Left renal cortex interstitium (tissue), 4 donors: ENCODE measurements around the gene IFT74. TPM values are rescaled to one million over a fixed set of nuclear protein-coding genes. Genes with fewer than 3 reads are reported as not detected.
A peak's percentile ranks its signal among the peaks of the same experiment; 100 is the strongest.

ENCODE experiments used
- DNase-seq, 4 donors: peaks; one replicate each; pipeline ENCODE4 v3.0.0-alpha.2; 2013; ENCODE audit warnings: low read depth in 4 of 4, low spot score in 2 of 4, missing footprints in 1 of 4
- polyA plus RNA-seq, 4 donors: library from polyadenylated mRNA; unstranded; fragments of 120-200 nt; gene quantifications; one replicate each; pipeline ENCODE4 v1.2.1, GENCODE V29; 2013; ENCODE audit not compliant: insufficient read length in 4 of 4

IFT74 gene
- polyA plus RNA-seq = 10 to 100 TPM; 38.4 to 48.6 (median 42.3) TPM

DNA sequence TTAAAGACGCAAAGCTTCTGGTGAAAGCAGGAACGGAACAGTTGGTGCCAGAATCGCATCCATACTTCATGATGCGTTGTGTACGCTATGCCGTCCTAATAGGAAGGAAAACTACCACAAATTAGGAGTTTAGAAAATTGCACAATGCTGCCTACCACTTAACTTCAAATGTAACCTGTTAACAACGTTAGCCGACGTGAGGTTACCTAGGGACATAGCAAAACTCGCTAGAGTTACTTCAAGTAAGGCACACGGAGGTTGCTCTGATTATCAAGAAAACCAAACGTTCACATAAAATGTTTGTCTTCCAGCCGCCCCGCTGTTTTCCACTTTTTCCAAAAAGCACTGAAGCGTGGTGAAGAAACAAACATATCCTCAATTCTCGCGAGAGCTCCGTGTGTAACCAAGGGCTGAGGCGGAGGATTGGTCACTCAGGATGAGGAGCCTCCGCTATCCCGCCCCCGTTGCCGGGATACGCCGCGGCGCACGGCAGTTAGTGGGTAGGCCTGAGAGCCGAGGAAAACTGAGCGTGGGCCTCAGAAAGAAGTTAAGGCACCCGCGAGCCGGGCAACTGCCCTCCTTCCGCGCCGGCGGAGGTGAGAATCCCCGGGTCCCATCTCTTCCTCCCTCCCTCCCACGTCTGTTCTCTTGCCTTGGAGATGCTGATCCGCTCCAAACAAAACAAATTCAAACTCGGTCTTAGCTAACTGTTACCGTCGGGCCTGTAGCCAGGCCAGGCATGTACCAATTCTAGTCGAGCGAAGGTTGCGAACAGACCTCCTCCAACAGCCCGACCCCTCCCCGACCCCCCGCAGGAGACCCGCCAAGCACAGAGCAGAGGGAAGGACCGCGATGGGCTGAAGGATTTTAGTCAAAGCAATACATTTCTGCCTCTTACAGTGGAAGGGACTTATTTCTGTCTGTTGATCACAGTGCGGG, at the start of gene IFT74:
Gene IFT74 (plus strand): TSS at position 492 of the 939 bp plus-strand sequence. CDS start 5,556 bp downstream, outside the sequence.
- peak; percentile 95 to 99 (median 96) for DNase-seq

DNA sequence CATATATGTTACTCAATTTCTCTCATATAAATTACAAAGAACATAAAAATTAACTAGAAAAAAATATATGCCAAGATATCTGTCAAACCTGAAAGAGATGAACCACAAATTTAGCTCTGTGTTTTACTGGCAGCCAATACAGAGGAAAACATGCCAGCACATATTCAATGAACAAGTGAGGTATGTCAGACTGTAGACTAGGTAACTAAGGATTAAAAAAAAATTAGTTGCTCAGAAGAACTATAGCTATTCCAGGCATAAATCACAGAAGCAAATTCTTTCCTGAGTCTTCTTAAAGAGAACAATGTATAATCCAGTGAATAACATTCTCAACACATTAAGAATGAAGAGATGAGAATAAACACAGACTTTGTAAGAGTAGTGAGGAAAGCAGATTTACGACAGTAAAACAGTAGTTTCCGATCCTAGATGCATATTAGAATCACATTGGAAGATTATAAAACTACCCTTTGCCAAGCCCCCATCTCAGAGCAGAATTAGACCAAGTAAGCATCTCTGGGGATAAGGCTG, 43.0 kb upstream of the IFT74 start:
- no peak for DNase-seq

DNA sequence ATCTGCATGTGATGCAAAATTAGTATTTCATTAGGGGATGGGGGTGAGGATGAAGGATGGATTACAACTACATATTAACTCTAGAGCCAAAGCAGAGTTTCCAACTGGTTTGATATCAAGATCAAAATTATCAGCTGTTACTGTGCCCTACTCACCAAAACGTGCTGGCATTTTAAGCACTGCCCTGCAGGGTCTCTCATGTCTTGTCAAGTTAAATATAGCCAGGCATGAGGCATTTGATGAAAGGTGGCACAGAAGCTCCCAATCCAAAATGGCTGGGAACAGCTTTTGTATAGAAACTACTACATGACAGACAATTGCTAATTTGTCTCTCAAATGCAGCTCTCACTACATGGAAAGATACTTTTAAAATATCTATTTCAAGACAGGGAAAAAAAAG, 36.5 kb upstream of the IFT74 start:
- DNase-seq = no peak

DNA sequence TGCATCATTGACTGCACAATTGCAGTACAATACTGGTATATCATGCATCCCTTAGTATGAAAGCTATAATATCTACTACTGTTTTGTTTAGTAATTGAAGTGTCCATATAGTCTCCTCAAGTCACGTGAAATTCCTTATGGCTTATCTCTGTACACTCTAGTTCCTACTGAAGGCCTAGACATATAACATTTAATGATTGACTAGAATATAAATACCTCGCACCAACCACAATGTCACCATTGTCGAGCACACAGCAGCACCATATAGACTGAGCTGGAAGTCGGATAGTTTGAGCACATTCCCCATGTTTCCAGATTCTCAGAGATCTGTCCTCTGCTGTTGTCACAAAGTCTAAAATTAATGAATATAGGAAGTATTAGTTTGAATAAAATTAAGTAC, 30.6 kb upstream of the IFT74 start:
- no peak for DNase-seq

DNA sequence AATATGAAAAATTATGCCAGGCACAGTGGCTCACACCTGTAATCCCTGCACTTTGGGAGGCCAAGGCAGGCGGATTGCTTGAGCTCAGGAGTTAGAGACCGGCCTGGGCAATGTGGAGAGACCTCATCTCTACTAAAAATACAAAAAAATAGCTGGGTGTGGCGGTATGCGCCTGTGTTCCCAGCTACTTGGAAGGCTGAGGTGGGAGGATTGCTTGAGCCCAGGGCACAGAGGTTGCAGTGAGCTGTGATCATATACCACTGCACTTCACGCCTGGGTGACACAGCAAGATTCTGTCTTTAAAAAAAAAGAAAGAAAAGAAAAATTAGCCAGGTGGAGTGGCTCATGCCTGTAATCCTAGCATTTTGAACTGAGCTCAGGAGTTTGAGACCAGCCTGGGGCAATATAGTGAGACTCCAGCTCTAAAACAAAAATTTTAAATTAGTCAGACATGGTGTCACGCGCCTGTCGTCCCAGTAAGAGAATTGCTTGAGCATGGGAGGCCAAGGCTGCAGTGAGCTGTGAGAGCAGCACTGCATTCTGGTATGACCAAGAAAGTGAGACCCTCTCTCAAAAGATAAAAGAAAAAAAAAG, 27.2 kb upstream of the IFT74 start:
- peak in 2 of 4 donors; percentile 0 to 2 for DNase-seq

DNA sequence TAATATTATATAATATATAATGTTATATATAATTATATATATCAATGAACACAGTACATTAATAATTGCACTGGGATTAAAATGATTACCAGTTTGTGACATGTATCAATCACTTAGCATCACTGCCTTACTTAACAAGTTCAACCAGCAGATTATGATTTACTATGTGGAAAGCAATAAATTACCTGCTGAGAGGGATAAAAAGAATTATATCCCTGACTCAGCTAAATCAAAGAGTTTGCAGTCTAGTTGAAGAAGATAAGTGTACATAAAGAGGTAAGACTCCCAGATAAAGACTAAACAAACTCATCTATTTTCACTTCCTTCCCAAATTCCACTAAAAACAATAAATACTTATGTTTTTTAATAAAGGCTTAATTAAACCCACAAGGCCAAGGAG, 20.4 kb upstream of the IFT74 start:
- DNase-seq = no peak

DNA sequence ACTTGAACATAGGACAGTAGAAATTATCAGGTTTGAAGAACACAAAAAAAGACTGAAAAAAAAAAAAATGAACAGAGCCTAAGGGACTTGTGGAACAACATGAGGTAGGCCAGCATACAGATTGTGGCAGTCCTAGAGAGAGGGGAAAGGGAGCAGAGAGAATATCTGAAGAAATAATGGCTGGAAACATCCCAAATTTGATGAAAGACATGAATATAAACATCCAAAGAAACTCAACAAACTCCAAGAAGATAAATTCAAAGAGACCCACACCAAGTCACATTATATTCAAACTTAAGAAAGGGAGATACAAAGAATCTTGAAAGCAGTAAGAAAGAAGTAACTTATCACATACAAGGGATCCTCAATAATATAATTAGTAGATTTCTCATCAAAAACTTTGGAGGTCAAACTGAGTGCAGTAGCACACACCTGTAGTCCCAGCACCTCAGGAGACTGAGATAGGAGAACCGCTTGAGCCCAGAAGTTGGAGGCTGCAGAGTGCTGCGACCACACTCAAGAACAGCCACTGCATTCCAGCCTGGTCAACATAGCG, 18.3 kb upstream of the IFT74 start:
- no peak for DNase-seq

DNA sequence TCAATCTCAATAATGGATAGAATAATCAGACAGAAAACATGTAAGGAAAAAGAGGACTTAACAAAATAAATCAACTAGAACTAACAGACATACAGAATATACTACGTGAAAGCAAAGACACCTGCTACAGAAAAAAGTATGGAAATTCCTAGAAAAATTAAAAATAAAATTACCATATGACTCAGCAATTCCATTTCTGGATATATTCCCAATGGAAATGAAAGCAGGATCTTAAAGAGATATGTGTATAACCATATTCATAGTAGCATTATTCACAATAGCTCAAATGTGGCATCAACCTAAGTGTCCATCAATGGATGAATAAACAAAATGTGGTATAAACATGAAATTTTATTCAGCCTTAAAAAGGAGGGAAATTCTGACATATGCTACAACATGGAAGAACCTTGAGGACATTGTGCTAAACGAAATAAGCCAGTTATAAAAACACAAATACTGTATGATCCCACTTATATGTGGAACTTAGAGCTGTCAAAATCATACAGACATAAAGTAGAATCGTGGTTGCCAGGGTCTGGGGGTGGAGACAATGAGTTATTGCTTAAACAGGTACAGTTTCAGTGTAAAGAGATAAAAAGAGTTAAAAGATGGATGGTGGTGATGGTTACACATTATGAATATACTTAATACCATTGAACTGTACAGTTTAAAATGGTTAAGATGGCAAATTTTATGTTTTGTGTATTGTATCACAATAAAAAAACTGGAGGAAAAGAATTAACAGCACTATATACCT, 16.1 kb upstream of the IFT74 start:
- DNase-seq = no peak

DNA sequence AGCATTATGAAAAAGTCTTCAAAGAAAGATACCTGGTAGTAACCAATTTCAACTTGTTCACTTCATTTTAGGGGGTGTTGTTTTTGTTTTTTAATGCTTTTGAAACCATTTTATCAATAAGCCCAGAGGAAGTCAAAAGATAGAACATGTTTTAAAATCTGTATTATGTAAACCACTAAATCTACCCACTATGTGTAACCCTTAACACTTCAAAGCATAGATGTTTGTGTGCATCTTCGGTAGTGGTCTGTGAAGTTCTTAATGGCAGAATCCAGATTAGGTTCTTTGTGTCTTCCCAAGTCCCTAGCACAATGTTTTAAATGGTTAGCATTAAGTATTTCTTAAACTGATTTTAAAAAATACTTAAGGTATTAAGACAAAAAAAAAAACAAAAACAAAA, 15.4 kb upstream of the IFT74 start:
- no peak for DNase-seq

DNA sequence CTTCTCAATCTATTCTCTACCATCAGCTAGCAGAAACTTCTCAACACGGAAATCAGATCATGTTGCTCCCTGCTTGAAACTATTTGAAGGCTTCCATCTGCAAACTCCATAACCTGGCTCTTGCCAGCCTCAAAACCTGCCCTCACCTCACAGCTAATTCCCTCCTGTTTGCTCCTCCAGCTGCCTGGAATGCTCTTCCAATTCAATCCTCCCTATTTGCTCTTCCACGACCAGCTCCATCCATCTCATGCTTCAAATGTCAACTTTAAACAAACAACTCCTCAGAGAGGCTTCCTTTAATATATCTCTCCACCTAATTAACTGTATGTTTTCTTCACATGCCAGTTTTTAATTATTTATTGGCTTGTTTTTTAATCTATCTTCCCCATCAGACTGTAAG, 10.6 kb upstream of the IFT74 start:
- no peak for DNase-seq

DNA sequence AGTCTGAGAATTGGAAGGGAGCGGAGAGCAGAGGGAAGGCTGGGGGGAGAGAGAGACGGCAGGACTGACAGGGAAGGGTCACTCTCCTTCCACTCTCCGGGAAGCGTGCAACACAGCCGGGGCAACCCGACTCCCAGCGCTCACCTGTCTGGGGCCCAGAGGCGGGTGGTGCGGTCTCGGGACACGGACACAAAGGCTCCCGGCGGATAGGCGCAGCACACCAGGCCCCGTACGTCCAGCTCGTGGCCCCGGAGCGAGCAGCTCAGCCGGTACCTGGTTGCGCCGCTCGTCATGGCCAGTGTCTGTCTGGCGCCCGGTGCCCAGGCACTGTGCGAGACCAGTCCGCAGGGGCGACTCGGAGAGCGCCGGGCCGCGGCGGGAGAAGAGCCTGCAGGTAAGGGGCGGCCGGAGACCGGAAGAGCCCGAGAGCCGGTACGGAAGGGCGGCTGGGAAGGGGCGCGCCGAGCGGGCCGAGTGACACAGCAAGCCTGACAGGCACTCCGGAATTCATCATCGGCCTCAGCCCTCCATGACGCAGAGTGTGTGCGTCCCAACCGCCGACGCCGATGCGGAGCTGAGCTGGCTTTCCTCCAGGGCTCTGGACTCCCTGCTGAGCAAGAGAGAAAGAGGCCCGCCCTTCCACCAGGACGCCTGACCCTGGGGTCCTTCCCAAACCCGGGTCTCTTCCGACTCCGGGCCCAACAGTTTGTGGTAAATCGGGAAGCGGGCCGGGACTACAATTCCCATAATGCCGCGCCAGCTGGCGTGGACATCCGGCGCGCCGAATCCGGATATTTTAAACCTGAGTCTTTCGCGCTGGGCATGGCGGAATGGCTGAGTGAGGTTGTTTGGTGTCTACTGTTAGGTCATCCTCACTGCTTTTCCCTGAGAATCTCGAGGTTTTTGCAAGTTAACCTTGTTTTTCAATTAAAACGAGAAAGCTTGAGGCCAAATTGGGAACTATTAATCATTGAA, 9.2 kb upstream of the IFT74 start, which contains the start of gene PLAA:
Gene PLAA (minus strand): TSS at position 490 of the 975 bp plus-strand sequence. CDS start 197 bp downstream, at position 293.
- peak; percentile 86 to 95 (median 88) for DNase-seq

DNA sequence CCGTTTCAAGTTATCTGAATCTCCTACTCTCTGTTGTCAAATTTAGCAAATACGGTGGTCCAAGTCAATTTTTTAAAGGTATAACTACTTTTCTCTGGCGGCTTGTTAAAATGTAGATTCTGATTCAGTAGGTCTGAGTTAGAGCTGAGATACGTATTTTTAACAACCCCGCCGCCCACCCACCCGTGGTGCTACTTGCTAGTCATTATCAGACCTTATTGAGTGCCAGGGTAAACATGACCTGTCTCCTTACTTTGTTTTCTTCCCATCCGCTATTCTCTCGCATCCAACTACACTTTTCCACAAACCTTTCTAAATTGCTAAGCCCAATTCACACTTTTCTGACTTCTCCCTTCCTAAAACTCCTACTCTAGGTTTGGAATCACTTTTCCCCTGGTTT, 8.5 kb upstream of the IFT74 start:
- DNase-seq = peak in 2 of 4 donors; percentile 3 to 4

DNA sequence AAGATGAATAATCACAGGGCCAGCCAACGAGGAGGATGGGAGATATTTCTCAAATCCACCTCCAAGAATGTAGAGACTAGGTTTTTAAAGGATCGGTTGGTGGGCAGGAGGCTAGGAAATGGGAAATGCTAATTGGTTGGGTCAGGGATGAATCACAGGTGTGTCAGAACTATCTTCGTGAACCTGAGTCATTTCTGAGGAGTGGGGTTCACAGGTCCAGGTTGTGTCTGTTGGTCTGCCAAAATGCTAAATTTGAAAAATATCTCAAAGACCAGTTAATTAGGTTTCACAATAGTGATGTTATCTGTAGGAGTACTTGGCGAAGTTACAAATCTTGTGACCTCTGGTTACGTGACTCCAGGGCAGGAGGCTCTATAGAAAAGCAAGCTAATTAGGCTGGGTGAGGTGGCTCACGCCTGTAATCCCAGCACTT, 6.6 kb upstream of the IFT74 start:
- DNase-seq = no peak

DNA sequence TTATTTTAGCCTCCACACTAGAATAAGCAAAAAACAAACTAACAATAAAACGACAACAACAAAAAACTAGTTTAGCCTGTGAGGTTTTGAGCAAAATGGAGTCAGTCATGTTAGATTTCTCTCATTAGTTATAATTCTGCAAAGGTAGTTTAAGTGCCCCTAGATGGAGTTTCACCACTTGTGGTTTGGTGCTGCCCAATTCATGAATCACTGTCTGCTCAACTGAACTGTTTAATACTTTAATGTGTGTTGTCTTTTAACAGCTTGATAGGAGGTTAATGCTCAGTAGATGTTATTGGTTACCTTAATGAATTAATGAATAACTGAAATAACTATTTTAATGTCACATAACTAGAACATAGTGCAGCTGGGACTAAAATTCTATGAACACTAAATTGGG, 5.7 kb upstream of the IFT74 start:
- DNase-seq = no peak

DNA sequence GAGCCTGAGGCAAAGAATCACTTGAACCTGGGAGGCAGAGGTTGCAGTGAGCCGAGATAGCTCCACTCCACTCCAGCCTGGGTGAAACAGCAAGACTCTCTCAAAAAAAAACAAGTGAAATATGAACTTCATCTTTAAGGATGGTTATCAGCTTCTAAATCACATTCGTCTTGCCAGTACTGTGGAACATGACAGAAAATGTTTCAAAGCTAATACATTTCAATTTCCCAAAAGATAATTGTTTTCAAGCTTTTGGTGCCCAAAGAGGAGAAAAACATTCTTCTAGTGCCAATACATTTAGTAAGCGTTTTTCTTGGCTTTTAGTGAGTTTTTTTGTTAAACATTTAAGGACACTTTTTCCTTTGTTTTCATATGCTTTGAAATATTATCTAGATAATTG, 4.4 kb upstream of the IFT74 start:
- no peak for DNase-seq

DNA sequence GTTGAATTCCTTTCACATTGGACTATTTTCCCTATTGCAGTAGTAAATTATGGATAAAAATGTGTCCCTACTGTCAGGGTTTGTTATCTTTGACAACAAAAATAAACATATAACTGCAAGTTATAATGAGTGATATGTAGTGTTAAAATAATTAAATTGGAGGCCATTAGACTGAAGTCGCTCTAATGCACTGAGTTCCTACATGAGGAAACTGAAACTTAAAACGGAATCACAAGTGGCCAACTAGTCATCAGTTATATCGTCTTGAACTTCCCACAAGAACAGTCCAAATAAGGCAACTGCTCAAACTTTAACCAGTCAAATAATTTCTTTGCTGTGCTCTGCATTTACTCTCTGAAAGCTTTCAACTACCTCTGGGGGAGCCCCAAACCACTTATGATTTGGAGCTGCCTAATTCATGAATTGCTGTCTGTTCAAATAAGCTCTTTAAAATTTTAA, 2.1 kb upstream of the IFT74 start:
- DNase-seq = no peak

DNA sequence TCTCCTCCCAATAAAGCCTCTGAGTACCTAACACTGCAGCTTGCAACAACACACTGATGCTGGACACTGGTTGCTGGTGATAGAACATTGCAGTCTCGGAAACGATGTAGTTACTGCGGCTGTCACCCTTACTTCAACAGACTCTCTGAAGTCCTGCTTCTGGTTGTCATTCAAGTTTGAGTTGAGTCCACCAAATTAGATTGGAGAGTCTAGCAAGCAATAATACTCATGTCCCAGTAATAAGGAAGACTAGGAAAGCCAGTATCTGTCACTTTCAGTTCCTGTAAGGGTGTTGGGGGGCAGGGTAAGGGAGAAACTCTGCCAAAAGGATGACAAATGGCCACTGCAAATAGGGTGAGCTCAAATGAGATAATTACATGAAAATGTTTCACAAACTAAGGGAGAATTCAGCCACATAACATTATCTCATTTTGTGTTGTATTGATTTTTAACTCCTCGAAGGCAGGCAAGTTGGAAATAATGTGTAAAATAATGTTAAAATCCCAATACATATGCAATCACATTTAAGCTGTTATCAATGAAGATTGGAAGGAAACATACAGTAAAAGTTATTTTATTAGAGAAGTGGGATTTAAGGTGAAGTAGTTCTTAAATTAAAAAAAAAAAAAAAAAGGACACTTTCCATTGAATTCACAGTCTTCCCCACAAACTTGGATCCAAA, 849 bp upstream of the IFT74 start:
- DNase-seq = peak in 2 of 4 donors; percentile 2 to 4

DNA sequence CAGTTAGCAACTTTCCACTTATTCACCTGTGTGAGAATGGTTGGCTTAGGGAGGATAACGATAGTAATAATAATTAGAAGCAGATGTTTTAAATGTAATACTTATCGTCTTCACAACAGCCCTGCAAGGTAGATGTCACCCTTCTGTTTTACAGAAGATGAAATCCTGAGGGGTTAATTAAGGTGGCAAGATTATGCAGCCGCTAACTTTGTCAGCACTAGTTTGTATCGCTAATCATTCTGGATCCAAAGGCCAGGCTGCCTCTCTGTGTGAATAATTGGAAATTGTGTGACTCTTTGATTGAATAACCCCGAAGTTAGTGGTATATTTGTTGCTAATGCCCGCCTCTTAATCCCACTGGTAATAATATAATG, 635 bp downstream of the IFT74 start:
- DNase-seq = no peak

DNA sequence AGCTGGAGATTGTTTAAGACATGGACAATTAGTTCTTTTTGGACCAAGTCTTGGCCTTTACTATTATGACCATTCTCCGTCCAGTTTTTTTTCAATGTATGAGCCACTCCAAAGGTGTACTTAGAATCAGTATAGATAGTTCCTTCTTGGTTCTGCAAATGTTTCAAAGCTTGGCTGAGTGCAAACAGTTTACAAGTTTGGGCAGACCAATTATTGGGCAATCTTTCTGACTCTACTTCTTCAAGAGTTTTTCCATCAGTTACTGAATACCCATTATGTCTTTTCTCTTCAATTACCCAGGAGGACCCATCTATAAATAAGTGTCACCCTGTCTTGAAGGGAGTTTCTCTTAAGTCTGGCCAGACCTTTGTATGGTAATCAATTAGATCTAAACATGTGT, 15.5 kb downstream of the IFT74 start:
- DNase-seq = no peak
